Esophagus (tissue), 2 donors: ENCODE results near the gene SEMG2. TPM values are rescaled to one million over a fixed set of nuclear protein-coding genes. Genes with fewer than 3 reads are reported as not detected.
A peak's percentile ranks its signal among the peaks of the same experiment; 100 is the strongest.

Experiments
- H3K27ac ChIP-seq, 2 donors: one replicate each; pipeline ENCODE4 v1.5.1; 2013; ENCODE audit warnings: low read depth in 2 of 2, mild to moderate bottlenecking in 2 of 2, inconsistent platforms in 1 of 2, low read length in 1 of 2, moderate library complexity in 1 of 2
- H3K27me3 ChIP-seq, 2 donors: one replicate each; pipeline ENCODE4 v1.6.1; 2013; ENCODE audit warnings: low read length in 2 of 2, control low read depth in 1 of 2, mild to moderate bottlenecking in 1 of 2; ENCODE audit not compliant: insufficient read depth in 2 of 2, control insufficient read depth in 1 of 2
- H3K36me3 ChIP-seq, 2 donors: one replicate each; pipeline ENCODE4 v1.6.1; 2013; ENCODE audit warnings: low read length in 1 of 2; ENCODE audit not compliant: control insufficient read depth in 2 of 2, insufficient read depth in 2 of 2
- H3K4me1 ChIP-seq, 2 donors: one replicate each; pipeline ENCODE4 v1.6.1; 2013; ENCODE audit warnings: low read length in 1 of 2; ENCODE audit not compliant: control insufficient read depth in 2 of 2, insufficient read depth in 2 of 2
- H3K4me3 ChIP-seq, 2 donors: one replicate each; pipeline ENCODE4 v1.5.1; 2013; ENCODE audit warnings: low read length in 2 of 2, mild to moderate bottlenecking in 2 of 2, low read depth in 1 of 2, moderate library complexity in 1 of 2
- H3K9me3 ChIP-seq, 2 donors: one replicate each; pipeline ENCODE4 v1.6.1; 2013; ENCODE audit warnings: mild to moderate bottlenecking in 2 of 2, low read depth in 1 of 2, low read length in 1 of 2, moderate library complexity in 1 of 2; ENCODE audit not compliant: control insufficient read depth in 2 of 2, insufficient read depth in 1 of 2
- WGBS, 2 donors: extraction: QIAGEN DNeasy Blood & Tissue Kit; methylation state at CpG; one replicate each; pipeline ENCODE4 v1.1.7; 2013; 5-methylcytosine and 5-hydroxymethylcytosine counted together
- polyA plus RNA-seq, 2 donors: library from polyadenylated mRNA; stranded (reverse); fragments of 200-250 nt; gene quantifications; one replicate each; pipeline ENCODE4 v1.2.3, GENCODE V29; 2013
- donor health status: healthy with polysubstance abuse.
- donor health status: Bipolar disorder and iron deficiency.

SEMG2 gene
- polyA plus RNA-seq: not detected

- H3K27me3 ChIP-seq: no peaks in the 10 kb centered on the region
- WGBS, 2 donors: 91 to 94% methylated on average over 4 of the region's 4 CpGs
- H3K4me1 ChIP-seq: peaks cover 0 to 3% of the 10 kb centered on the region in 2 donors
- no peak within 1 kb of the TSS for H3K27ac ChIP-seq
- H3K36me3 ChIP-seq: no peaks in the 10 kb centered on the region
- H3K9me3 ChIP-seq: no peaks in the 10 kb centered on the region
- H3K4me3 ChIP-seq: no peak within 1 kb of the TSS
Observed at GRCh38 chr20:45221076-45221475, at the start of gene SEMG2. Gene SEMG2, plus strand, starts transcription at chr20:45221373. Its CDS starts 17 bp downstream, at chr20:45221390.

GRCh38 chr20:45173522-45173921 is 47.7 kb upstream of the SEMG2 start:
- Histone ChIP-seq H3K27me3 (no peaks in the 10 kb centered on the region), H3K4me3 (no peak overlapping the region), H3K4me1 (no peaks in the 10 kb centered on the region), H3K36me3 (no peaks in the 10 kb centered on the region), H3K9me3 (no peaks in the 10 kb centered on the region), H3K27ac (peak overlapping the region in 1 of 2 donors; percentile 71)
- WGBS, 2 donors: 17 to 20% methylated on average over 1 of the region's 1 CpG

- Histone ChIP-seq H3K27ac (peak within 1 kb of the TSS in 1 of 2 donors; percentile 70), H3K4me3 (no peak within 1 kb of the TSS), H3K9me3 (no peaks in the 10 kb centered on the region), H3K27me3 (no peaks in the 10 kb centered on the region), H3K4me1 (peaks cover 0 to 3% of the 10 kb centered on the region in 2 donors), H3K36me3 (no peaks in the 10 kb centered on the region)
- 59 to 64% methylated on average over 8 of the region's 8 CpGs for WGBS, 2 donors
Observed at GRCh38 chr20:45174434-45175364, 46.5 kb upstream of the SEMG2 start, which contains the start of gene PI3. Gene PI3, plus strand, starts transcription at chr20:45174902. Its CDS starts 21 bp downstream, at chr20:45174923.

GRCh38 chr20:45176526-45177267 is 44.5 kb upstream of the SEMG2 start:
- Histone ChIP-seq H3K27ac (no peak overlapping the region), H3K4me3 (no peak overlapping the region), H3K27me3 (no peaks in the 10 kb centered on the region), H3K9me3 (no peaks in the 10 kb centered on the region), H3K4me1 (peaks cover 0 to 3% of the 10 kb centered on the region in 2 donors), H3K36me3 (no peaks in the 10 kb centered on the region)
- 74% methylated on average over 4 of the region's 4 CpGs for WGBS, 2 donors

GRCh38 chr20:45179166-45179565 is 42.0 kb upstream of the SEMG2 start:
- 45 to 59% methylated on average over 2 of the region's 2 CpGs for WGBS, 2 donors
- no peaks in the 10 kb centered on the region for H3K9me3 ChIP-seq

GRCh38 chr20:45181639-45182038 is 39.5 kb upstream of the SEMG2 start:
- no peaks in the 10 kb centered on the region for H3K36me3 ChIP-seq
- WGBS, 2 donors: 78 to 86% methylated on average over 2 of the region's 2 CpGs
- H3K27me3 ChIP-seq: no peaks in the 10 kb centered on the region
- no peaks in the 10 kb centered on the region for H3K9me3 ChIP-seq
- no peak overlapping the region for H3K27ac ChIP-seq
- peaks cover 0 to 3% of the 10 kb centered on the region in 2 donors for H3K4me1 ChIP-seq
- H3K4me3 ChIP-seq: no peak overlapping the region

More at GRCh38 chr20:45179166-45179565, 42.0 kb upstream of the SEMG2 start:
- H3K27me3 ChIP-seq: no peaks in the 10 kb centered on the region
- peaks cover 0 to 3% of the 10 kb centered on the region in 2 donors for H3K4me1 ChIP-seq
- no peaks in the 10 kb centered on the region for H3K36me3 ChIP-seq
- H3K27ac ChIP-seq: no peak overlapping the region
- H3K4me3 ChIP-seq: no peak overlapping the region

- 77 to 78% methylated on average over 2 of the region's 2 CpGs for WGBS, 2 donors
- H3K4me1 ChIP-seq: peaks cover 0 to 3% of the 10 kb centered on the region in 2 donors
- H3K36me3 ChIP-seq: no peaks in the 10 kb centered on the region
- no peak overlapping the region for H3K4me3 ChIP-seq
- H3K27ac ChIP-seq: no peak overlapping the region
- no peaks in the 10 kb centered on the region for H3K27me3 ChIP-seq
- H3K9me3 ChIP-seq: no peaks in the 10 kb centered on the region
Observed at GRCh38 chr20:45183084-45183483, 38.1 kb upstream of the SEMG2 start.

GRCh38 chr20:45187693-45188092 is 33.5 kb upstream of the SEMG2 start:
- H3K4me3 ChIP-seq: no peak overlapping the region
- no peaks in the 10 kb centered on the region for H3K36me3 ChIP-seq
- 59 to 67% methylated on average over 2 of the region's 2 CpGs for WGBS, 2 donors
- peaks cover 0 to 3% of the 10 kb centered on the region in 2 donors for H3K27me3 ChIP-seq
- H3K9me3 ChIP-seq: no peaks in the 10 kb centered on the region
- no peaks in the 10 kb centered on the region for H3K4me1 ChIP-seq
- H3K27ac ChIP-seq: no peak overlapping the region

GRCh38 chr20:45189067-45189609 is 32.0 kb upstream of the SEMG2 start:
- Histone ChIP-seq H3K9me3 (no peaks in the 10 kb centered on the region), H3K4me1 (no peaks in the 10 kb centered on the region), H3K27me3 (peaks cover 0 to 3% of the 10 kb centered on the region in 2 donors), H3K36me3 (no peaks in the 10 kb centered on the region), H3K4me3 (no peak overlapping the region), H3K27ac (no peak overlapping the region)
- WGBS, 2 donors: 88% methylated on average over 3 of the region's 3 CpGs
